Stimulated activated CD4-positive, alpha-beta T cell treated with anti-CD3 and anti-CD28 coated beads, Interleukin-15, amount 100 ng/mL, for 48 hours (primary cell): ENCODE measurements around the gene SCD5.

ENCODE experiments used
- DNase-seq, 2 donors: peaks; one replicate each; pipeline ENCODE4 v3.0.0-alpha.2; 2020; ENCODE audit warnings: low read depth in 2 of 2

SCD5 gene

GRCh38 chr4:82630079-82630478 is 168.5 kb downstream of the SCD5 start:
- DNase-seq, result no peak

DNA sequence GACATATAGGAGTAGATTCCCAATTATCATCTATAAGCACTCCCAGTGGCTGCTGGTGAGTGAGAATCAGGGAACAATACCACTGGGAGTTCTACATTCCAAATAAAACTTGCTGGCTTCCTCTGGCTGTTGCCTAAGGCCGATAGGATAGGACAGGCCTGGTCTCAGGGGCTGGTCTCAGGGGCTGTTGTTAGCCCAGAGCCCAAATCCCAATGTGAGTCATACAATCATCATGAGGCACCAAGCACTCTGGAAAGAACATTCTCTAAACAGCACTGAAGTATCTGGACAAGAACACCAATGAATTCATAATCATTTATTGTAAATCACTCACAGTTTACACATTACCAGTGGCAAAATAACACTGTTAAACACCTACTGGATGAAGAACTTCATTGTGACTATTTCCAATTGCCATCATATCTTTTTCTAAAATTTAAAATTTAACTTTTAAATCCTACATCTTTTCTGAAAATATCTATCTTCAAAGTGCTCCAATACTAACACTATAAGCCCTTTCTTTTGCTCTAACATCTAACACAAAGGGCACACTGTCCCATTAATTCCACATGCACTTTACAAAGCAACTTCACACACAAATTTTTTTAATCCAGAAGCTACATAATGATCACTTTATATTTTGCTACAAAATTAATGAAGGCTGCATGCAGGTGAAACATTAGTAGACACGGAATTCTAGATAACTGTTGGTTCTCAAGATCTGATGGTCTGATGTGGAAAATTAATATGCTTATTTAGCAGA is 169.2 kb downstream of the SCD5 start:
- no peak for DNase-seq

- DNase-seq, result no peak
Measured at GRCh38 chr4:82626251-82626868, 172.2 kb downstream of the SCD5 start.

GRCh38 chr4:82624819-82625218 is 173.8 kb downstream of the SCD5 start:
- DNase-seq, result no peak

DNA sequence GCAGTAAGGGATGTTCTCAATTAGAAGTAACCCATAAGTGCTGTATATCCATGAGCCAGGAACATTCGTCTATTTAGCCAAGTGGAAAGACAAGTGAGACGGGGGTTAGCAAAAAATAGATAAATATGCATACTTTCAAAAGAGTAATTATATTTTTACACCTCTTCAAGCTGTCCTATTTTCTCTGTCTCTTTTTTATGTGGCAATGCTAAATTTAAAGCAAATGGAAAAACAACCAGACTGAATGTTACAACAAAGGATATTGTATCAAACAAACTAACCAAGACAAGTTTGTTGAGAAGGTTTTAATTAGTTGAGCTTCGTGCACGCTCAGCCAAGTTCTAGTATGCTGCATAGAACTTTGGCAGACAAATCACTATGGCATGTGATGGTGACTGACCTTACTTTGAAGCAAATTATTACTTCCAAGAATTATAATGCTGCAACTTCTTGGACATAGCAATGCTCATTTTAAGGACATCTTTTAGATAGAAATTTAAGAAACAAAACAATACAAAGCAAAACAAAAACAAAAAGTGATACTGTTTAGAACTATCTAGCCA is 175.4 kb downstream of the SCD5 start:
- DNase-seq, result no peak

- DNase-seq, result no peak
Measured at GRCh38 chr4:82621251-82621650, 177.3 kb downstream of the SCD5 start.

- no peak for DNase-seq
Measured at GRCh38 chr4:82620126-82620735, 178.4 kb downstream of the SCD5 start.

- no peak for DNase-seq
Measured at GRCh38 chr4:82618103-82618720, 180.4 kb downstream of the SCD5 start.

DNA sequence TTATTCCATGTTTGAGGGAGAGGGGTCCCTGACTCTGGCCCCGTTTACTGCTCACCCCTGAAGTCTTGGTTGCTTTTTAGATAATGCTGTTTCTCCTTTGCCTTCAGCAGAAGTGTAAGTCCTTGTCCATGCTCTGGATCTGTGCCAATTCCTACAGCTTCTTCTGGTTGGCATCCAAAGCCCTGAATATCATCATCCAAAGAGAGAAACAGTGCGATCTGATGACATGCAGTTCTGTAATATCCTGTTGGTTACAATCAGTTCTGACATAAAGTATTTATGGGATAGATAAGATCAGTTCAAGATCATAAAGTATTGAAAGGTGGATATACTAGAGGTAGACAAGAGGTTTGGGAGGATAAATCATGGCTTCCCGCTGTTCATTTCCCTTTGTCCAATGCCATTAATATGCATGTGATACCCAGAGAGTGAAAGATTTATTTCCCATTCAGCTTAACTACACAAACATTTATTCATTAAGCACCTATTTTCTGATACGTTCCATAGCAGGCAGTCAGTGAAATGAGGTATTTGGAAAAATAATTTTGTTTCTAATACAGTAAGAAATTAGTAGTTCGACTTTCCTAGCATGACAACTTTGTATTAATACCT is 183.7 kb downstream of the SCD5 start:
- DNase-seq, result no peak

- DNase-seq, result no peak
Measured at GRCh38 chr4:82613121-82613520, 185.5 kb downstream of the SCD5 start.

- DNase-seq, result no peak
Measured at GRCh38 chr4:82611982-82612381, 186.6 kb downstream of the SCD5 start.

DNA sequence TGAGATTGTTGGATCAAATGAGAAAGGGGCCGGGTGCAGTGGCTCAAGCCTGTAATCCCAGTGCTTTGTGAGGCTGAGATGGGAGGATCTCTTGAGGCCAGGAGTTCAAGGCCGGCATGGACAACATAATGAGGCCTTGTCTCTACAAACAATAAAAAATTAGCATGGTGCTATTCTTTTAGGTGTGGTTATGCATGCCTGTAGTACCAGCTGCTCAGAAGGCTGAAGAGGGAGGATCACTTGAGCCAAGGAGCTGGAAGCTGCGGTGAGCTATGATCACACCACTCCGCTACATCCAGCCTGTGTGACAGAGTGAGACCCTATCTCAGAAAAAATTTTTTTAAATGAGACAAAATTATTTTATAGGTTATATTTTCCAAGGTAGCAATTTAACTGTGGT is 187.1 kb downstream of the SCD5 start:
- no peak for DNase-seq

GRCh38 chr4:82610041-82610440 is 188.6 kb downstream of the SCD5 start:
- no peak for DNase-seq

DNA sequence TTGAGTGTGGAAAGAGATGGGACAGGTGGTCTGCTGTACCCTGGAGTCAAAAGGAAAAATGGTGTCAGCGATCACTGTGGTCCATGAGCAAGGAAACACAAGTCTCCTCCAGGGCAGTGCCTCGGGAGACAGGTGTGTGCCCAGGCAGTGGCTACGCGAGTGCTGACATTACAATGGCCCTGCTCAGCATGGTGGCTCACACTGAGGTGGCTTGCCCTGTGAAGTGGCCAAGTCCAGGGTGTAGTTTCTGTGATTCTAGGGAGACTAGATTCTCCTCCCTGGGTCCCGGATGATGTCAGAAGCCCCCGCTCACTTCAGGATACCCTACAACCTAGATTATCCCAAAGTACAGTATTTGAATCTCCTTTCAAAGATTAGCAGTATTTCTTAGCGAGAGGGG is 192.0 kb downstream of the SCD5 start:
- DNase-seq, result no peak

GRCh38 chr4:82604522-82604921 is 194.1 kb downstream of the SCD5 start:
- DNase-seq, result no peak

DNA sequence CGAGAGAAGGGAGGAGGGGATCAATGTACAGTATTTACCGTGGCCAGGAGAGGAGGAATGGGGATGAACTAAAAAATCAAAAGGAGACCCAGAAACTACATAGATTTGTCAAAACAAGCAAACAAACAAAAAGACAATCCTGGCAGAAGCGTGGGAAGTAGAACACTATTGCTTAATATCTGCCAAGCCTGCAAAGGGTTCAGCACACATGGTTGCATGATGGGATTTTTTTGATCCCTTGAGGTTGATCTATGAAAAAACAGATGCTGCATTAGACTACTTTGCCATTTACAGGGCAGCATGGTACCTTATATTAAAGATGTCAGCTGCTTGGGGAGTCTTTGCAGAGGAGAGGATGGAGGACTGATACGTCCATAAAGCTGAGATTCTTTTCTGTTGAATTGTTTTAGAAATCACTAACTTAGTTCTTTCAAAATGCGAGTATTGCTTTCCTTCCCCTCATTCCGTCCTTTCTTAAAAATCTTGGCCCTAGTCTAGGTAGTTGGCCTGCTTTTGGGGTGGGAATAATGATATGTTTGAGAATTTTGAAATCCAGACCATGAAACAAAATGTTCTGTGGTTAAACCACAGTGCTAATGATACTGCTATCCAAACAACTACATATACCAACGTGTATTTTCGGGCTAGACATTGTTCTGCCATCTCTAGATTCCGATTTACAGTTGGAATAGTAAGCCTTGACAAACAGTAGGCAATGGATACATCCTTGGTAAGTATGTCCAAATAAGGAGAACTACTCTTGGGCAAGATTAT is 197.2 kb downstream of the SCD5 start:
- no peak for DNase-seq

- no peak for DNase-seq
Measured at GRCh38 chr4:82599336-82599735, 199.3 kb downstream of the SCD5 start.

GRCh38 chr4:82594456-82594855 is 204.1 kb downstream of the SCD5 start:
- DNase-seq, result no peak

- DNase-seq, result no peak
Measured at GRCh38 chr4:82593411-82593810, 205.2 kb downstream of the SCD5 start.

- DNase-seq, result no peak
Measured at GRCh38 chr4:82592639-82593038, 206.0 kb downstream of the SCD5 start.

GRCh38 chr4:82591592-82591991 is 207.0 kb downstream of the SCD5 start:
- no peak for DNase-seq
